C1 segment of cervical spinal cord (tissue), 14 donors: ENCODE results near the gene GNA15.
"Not testable (repeated sequence)": the region's sequence is repeated elsewhere in the genome, so short reads cannot be mapped to it uniquely, and the experiment has no call there.

ENCODE experiments used
- DNase-seq, 14 donors: peaks; one replicate each; lab custom pipeline; 2025; lab: John Stamatoyannopoulos, UW

The GNA15 gene

DNA sequence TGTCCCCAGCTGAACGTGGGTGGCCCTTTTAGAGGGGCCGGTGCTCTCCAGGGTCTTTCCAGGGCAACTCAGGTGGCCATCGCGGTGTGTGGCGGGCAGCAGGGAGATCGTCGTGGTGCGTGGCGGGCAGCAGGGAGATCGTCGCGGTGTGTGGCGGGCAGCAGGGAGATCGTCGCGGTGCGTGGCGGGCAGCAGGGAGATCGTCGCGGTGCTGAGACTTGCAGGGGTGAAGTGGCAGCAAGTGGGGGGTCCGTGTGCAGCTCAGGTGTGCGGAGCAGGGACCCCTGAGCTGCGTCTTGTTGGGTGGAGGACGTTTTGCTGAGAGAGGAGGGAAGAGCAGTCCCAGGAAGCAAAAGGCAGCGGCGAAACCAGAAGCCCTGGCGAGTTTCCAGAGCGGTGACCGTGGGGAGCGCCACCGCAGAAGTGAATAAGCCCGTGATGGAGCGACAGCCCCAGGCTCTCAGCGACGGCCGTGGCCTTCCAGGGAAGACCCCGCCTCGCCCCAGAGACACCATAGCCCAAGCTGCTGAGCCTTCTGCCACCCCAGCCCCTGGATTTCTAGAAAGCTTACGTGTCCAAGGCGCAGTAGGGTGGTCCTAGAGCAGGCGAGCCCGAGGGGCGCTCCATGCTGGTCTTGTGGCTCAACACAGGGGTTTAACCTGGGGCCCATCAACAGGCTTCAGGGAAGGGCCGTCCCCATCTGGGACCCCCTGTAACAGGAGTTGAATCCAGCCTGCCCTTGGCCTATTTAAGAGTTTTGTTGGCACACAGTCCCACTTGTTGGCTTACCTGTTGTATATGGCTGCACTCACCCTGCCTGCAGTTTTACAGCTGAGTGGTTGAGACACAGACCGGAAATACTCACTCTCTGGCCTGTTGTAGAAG is 55.3 kb downstream of the GNA15 start:
- DNase-seq: no peak

- DNase-seq: not testable (repeated sequence)
Measured at GRCh38 chr19:3191806-3192104, 55.9 kb downstream of the GNA15 start.

DNA sequence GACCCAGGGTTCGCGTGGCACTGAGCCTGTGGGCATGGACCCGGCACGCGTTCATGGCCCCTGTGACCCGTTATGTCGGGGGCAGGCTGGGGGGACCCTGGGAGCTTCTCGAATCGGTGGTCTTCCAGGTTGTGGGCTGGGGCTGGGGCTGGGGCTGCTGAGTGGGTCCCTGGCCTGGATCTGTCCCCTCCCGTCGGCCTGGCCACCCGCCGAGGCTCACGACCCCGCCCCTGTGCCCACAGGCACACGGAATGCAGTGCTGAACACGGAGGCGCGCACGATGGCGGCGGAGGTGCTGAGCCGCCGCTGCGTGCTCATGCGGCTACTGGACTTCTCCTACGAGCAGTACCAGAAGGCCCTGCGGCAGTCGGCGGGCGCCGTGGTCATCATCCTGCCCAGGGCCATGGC is 56.4 kb downstream of the GNA15 start:
- no peak for DNase-seq

DNA sequence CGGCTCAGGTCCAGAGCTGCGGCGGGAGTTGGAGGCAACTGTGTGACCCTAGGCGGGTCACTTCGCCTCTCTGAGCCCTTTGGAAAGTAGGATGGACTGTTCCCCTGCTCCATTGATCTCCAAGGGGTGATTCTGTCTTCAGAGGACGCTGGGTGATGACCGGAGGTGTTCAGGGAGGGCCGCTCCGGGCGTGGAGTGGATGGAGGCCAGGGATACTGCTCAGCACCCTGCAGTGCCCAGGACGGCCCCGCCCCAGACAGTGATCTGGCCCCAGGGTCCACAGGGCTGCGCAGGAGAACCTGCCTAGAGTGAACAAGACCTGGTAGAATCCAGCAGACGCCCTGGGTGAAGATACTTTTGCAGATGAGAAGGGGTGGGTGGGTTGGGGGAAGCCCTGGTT is 56.9 kb downstream of the GNA15 start:
- DNase-seq: no peak

DNA sequence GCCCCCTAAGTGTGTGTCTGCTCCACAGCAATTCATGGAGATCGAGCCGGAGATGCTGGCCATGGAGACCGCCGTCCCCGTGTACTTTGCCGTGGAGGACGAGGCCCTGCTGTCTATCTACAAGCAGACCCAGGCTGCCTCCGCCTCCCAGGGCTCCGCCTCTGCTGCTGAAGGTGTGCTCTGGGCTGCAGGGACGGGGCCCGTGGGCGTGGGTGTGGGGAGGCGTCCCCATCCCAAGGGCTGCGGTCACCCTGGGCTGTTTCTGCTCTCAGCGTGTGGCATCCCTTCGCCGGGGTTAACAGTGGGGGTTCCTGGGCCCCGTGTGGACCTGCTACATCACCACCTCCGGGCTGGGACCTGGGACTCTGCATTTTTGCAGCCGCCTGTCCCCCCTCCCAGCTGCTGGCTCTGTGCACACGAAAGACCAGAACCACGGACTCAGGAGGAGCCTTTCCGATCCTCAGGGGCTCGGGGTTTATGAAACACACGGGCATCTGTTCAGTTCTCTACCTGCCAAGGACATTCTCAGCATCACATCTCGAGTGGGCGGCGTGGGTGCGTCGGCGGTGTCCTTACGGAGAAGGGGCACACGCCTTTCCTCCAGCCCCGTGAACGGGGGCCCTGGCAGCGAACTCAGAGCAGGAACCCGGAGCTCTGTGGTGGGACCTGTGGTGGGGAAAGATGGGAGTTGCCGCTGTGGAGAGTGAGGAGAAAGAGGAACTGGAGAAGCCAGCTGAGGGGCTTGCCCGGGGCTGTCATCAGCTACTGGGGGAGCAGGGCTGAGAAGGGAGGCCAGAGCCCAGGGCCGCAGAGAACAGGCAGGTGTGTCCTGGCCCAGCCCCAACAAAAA is 57.6 kb downstream of the GNA15 start:
- no peak for DNase-seq

DNA sequence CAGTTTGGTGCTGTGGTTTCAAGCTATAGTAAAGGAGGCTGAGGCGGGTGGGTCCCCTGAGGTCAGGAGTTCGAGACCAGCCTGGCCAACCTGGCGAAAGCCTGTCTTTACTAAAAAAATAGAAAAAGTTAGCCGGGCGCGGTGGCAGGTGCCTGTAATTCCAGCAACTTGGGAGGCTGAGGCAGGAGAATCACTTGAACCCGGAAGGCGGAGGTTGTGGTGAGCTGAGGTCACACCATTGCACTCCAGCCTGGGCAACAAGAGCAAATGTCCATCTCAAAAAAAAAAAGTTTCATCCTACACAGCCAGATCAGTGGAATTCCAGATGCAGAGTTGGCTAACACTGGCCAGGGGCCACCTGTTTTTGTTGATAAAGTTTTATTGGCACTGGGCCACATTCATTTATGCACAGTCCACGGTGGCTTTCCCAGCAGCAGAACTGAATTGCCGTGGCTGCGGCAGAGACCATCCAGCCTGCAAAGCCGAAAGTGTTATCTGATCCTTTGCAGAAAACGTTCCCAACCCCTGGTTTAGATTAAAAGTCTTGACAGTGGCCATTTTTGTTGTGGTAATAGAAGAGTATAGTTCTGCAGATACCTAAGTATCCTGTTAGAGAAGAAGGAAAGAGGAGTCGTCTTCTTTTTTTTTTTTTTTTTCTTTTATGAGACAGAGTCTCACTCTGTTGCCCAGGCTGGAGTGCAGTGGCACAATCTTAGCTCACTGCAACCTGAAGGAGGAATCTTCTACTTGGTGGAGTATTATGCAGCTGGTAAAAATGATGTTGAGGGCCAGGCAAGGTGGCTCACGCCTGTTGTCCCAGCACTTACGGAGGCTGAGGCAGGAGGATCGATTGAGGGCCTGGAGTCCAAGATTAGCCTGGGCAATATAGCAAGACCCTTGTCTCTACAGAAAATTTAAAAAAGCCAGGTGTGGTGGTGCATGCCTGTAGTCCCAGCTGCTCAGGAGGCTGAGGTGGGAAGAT is 58.6 kb downstream of the GNA15 start:
- DNase-seq: no peak

GRCh38 chr19:3196064-3196932 is 60.5 kb downstream of the GNA15 start:
- peak in 1 of 14 donors; percentile 70 for DNase-seq

- DNase-seq: no peak
Measured at GRCh38 chr19:3196933-3197205, 61.0 kb downstream of the GNA15 start.

- no peak for DNase-seq
Measured at GRCh38 chr19:3198901-3199700, 63.3 kb downstream of the GNA15 start.

- DNase-seq: no peak
Measured at GRCh38 chr19:3201072-3201700, 65.4 kb downstream of the GNA15 start.

DNA sequence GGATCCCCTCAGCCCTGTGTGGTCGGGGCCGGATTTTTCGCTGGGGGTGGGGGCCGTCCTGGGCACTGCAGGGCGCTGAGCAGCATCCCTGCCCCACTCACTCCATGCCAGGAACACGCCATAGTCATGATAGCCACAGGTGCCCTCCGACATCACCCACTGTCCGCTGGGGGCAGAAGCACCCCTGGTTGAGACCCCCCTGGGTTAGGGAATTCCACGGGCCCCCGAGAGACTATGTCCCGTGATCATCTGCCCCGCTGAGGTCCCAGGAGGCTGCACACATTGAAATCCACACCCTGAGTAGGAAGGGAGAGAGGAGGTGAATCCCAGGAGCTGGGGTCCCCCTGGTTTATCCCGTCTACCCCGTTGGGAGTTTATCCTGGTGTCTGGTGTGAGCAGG is 66.1 kb downstream of the GNA15 start:
- no peak for DNase-seq

GRCh38 chr19:3202346-3202745 is 66.5 kb downstream of the GNA15 start:
- no peak for DNase-seq

DNA sequence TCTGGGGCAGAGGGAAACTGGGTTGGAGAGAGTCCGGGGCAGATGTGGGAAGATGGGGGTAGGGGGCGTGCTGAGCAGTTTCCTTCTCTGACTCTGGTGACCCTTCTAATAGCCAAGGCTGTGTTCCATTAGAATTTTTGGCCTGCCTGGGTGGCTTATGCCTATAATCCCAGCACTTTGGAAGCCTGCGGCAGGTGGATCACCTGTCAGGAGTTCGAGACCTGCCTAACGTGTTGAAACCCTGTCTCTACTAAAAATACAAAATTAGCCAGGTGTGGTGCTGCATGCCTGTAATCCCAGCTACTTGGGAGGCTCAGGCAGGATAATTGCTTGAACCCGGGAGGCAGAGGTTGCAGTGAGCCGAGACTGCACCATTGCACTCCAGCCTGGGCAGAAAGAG is 67.1 kb downstream of the GNA15 start:
- not testable (repeated sequence) for DNase-seq

DNA sequence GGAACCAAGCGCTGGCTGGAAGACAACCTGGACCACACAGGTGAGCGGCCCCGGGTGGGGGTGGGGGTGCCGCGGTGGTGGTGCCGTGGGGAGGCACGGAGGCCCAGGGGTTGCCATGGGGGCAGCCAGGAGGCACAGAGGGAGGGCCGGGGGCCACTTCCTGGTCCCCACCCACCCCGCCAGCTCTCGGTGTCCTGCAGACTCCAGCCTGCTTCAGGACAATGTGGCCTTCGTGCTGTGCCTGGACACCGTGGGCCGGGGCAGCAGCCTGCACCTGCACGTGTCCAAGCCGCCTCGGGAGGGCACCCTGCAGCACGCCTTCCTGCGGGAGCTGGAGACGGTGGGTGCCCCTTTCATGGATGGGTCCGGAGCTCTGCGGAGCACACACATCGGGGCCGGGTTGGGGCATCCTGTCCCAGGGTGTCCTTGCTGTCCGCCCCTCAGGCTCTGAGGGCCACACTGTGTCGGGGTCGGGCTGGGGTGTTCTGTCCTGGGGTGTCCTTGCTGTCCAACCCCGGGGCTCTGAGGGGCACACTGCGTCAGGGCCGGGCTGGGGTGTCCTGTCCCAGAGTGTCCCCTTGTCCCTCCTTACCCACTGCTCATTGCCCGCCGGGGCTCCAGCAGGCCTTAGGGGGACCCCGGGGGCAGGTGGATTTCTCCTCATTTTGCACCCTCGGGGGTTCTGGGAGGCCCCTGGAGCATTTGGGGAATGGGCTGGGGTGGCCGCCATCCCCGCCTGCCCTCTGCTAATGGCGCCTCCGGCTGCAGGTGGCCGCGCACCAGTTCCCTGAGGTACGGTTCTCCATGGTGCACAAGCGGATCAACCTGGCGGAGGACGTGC is 68.2 kb downstream of the GNA15 start:
- no peak for DNase-seq

DNA sequence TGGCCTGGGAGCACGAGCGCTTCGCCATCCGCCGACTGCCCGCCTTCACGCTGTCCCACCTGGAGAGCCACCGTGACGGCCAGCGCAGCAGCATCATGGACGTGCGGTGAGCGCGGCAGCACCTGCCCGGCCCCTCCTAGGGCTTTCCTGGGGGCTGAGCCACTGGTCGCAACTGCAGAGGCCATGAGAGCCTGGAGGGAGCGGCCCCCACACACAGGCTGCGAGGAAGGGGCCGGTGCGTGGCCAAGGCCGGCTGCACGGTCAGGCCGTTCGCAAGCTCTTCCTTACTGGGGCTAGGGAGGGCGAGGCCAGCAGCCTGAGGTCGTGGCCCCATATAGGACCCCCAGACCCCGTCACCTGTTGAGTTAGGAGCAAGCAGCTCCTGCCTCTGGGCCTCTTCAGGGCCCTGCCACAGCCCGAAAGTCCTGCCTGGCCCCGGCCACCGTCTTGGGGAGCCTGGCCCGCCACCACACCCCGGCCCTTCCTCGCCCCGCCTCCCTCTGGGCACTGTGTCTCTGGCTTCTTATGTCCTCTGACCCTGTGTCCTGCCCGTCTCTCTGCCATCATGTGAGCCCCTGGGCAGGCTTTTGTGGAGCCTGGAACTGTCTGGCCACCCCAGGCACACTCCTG is 68.9 kb downstream of the GNA15 start:
- no peak for DNase-seq

- DNase-seq: no peak
Measured at GRCh38 chr19:3206216-3206953, 70.6 kb downstream of the GNA15 start.

GRCh38 chr19:3207461-3208242 is 71.8 kb downstream of the GNA15 start:
- DNase-seq: no peak
